Measurements from ENCODE around the gene TP53INP2. TPM values are rescaled to one million over a fixed set of nuclear protein-coding genes. Genes with fewer than 3 reads are reported as not detected.

TP53INP2 gene
- total and polyA plus RNA-seq, 2 of the 8 experiments (the other 6 are each of a cell fraction or from before 2014, with no cell fraction given): 2.4 to 4.8 TPM

GRCh38 chr20:34754611-34755010 lies 50.5 kb downstream of the TP53INP2 start:
- no peaks in the 10 kb centered on the region for H3K23me2 ChIP-seq (ENCODE audit: low read depth, low read length)
- no peaks in the 10 kb centered on the region for H3K4me1 ChIP-seq (replicated peaks in 1 of 4; ENCODE audit: control insufficient read depth in 3 of 4, insufficient read depth in 4 of 4, low read length in 3 of 4)
- no peak overlapping the region for H3K4me2 ChIP-seq (ENCODE audit: insufficient read depth in 1 of 2, low read depth in 2 of 2, low read length in 2 of 2)
- CTCF ChIA-PET (ENCODE audit: partially characterized antibody): interaction anchor here (0.6 to 1.3 kb wide), 9 partner anchors 9 to 442 kb away, joined by 3 to 5 read pairs (median 4); no protein-coding TSS in a partner anchor
- no peaks in the 10 kb centered on the region for H3K9me3 ChIP-seq (ENCODE audit: insufficient read depth in 2 of 2, low read depth in 1 of 2, low read length in 1 of 2)
- no peaks in the 10 kb centered on the region for H3K79me2 ChIP-seq (ENCODE audit: control insufficient read depth in 1 of 2, insufficient read depth in 2 of 2, low read length in 2 of 2)
- H4K8ac ChIP-seq (ENCODE audit: extremely low read depth, insufficient read depth, low read length): no peak overlapping the region
- H3K79me1 ChIP-seq (ENCODE audit: low read depth, low read length): no peaks in the 10 kb centered on the region
- H3K23ac ChIP-seq (ENCODE audit: insufficient read length): no peak overlapping the region
- DNase-seq (ENCODE audit: low read depth in 1 of 2, low spot score in 2 of 2) (no peak), FAIRE-seq (peak; percentile 13)
- H3K4ac ChIP-seq (replicated peaks; ENCODE audit: insufficient read length, low read depth, low read length): no peak overlapping the region
- H3K4me3 ChIP-seq (ENCODE audit: extremely low read depth in 1 of 4, insufficient read depth in 2 of 4, low read depth in 3 of 4, low read length in 4 of 4): no peak overlapping the region
- no peak for TF ChIP-seq CHD1 (IDR thresholded peaks at IDR 0.05; ENCODE audit: low read depth, low read length)
- peaks cover 0 to under 1% of the 10 kb centered on the region in 2 experiments for H4K20me1 ChIP-seq (replicated peaks in 1 of 2; ENCODE audit: control insufficient read depth in 1 of 2, insufficient read depth in 2 of 2, low read length in 2 of 2)
- peaks cover 2 to 9% (median 7%) of the 10 kb centered on the region in 4 experiments; a peak in 6 of 8 replicates for H3K36me3 ChIP-seq (ENCODE audit: control insufficient read depth in 2 of 4, insufficient read depth in 4 of 4, low read length in 3 of 4)
- H3K56ac ChIP-seq (replicated peaks; ENCODE audit: insufficient read length, low read depth, low read length): no peak overlapping the region
- no peaks in the 10 kb centered on the region for H3K27me3 ChIP-seq (replicated peaks in 1 of 4; ENCODE audit: control insufficient read depth in 3 of 4, extremely low read depth in 1 of 4, insufficient read depth in 3 of 4, low read length in 3 of 4)
- no peak overlapping the region for H2BK120ac ChIP-seq (replicated peaks; ENCODE audit: low read depth, low read length)
- no peak overlapping the region for H3K14ac ChIP-seq (ENCODE audit: insufficient read length)
- H2AFZ ChIP-seq (ENCODE audit: low read length): no peak overlapping the region
- no peak overlapping the region for H3K18ac ChIP-seq (ENCODE audit: extremely low read depth, low read length)
- no peak overlapping the region for H2BK20ac ChIP-seq (ENCODE audit: low read length)
- no peak overlapping the region for H2BK15ac ChIP-seq (ENCODE audit: low read length)
- H2AK5ac ChIP-seq (ENCODE audit: low read depth, low read length): no peak overlapping the region
- H3K27ac ChIP-seq (ENCODE audit: low read depth, low read length): no peak overlapping the region
- H3K9ac ChIP-seq (replicated peaks in 1 of 4; ENCODE audit: extremely low read depth in 1 of 4, low read depth in 3 of 4, low read length in 3 of 4): no peak overlapping the region
- POLR2A ChIA-PET (ENCODE audit: partially characterized antibody): interaction anchor here (0.6 kb wide), 1 partner anchor 208 kb away, joined by 4 read pairs; no protein-coding TSS in a partner anchor
- H2BK12ac ChIP-seq (ENCODE audit: low read depth, low read length): no peak overlapping the region
- no peak overlapping the region for H4K5ac ChIP-seq (ENCODE audit: insufficient read length, low read depth, low read length)
- H4K91ac ChIP-seq (replicated peaks; ENCODE audit: insufficient read length, low read length): no peak overlapping the region
- H2BK5ac ChIP-seq (ENCODE audit: low read depth, low read length): no peak overlapping the region
- 69% methylated on average over 4 of the region's 4 CpGs; no CpG with 5 or more reads in 1 of the 2 experiments for WGBS, 2 experiments (ENCODE audit: extremely low coverage in 1 of 2, insufficient coverage in 1 of 2, insufficient read length in 1 of 2, insufficient replicate concordance in 2 of 2, low coverage in 1 of 2, low lambda C conversion rate in 2 of 2, missing lambda C conversion rate in 1 of 2)
